GM23338 (cell line): ENCODE results near the gene C1orf210. TPM values are rescaled to one million over a fixed set of nuclear protein-coding genes. Genes with fewer than 3 reads are reported as not detected.

Source experiments
- ATAC-seq: fragments of 200-7000 bp; cut with Tn5 transposase; 3 replicates; pipeline ENCODE4 v1.9.1; 2020
- DNase-seq: peaks from one replicate; pipeline ENCODE4 v3.0.0-alpha.2; 2015; ENCODE audit warnings: low spot score
- H2AFZ ChIP-seq: fragments of 200-600 bp; sonication (generic); 2 replicates; pipeline ENCODE4 v1.8.0; 2016; ENCODE audit warnings: antibody characterized with exemption, mild to moderate bottlenecking, moderate library complexity
- H3F3A ChIP-seq: fragments of 200-600 bp; sonication (generic); replicated peaks from 2 replicates; pipeline ENCODE4 v1.8.0; 2017; ENCODE audit warnings: antibody characterized with exemption, mixed run types, low read depth
- H3K27ac ChIP-seq: fragments of 200-600 bp; sonication (generic); 2 replicates; pipeline ENCODE4 v1.6.1; 2016; ENCODE audit warnings: low read depth
- H3K27me3 ChIP-seq: fragments of 200-600 bp; sonication (generic); 2 replicates; pipeline ENCODE4 v1.8.0; 2016; ENCODE audit warnings: mild to moderate bottlenecking, mixed run types, moderate library complexity; ENCODE audit not compliant: insufficient read depth
- H3K36me3 ChIP-seq: fragments of 200-600 bp; sonication (generic); 2 replicates; pipeline ENCODE4 v1.8.0; 2016; ENCODE audit warnings: mild to moderate bottlenecking; ENCODE audit not compliant: insufficient read depth
- H3K4me1 ChIP-seq: fragments of 200-600 bp; sonication (generic); 2 replicates; pipeline ENCODE4 v1.8.0; 2016; ENCODE audit warnings: mild to moderate bottlenecking, moderate library complexity; ENCODE audit not compliant: insufficient read depth
- H3K4me2 ChIP-seq: fragments of 200-600 bp; sonication (generic); 2 replicates; pipeline ENCODE4 v1.7.1; 2017; ENCODE audit warnings: mixed run types
- H3K4me3 ChIP-seq: fragments of 200-600 bp; sonication (generic); 2 replicates; pipeline ENCODE4 v1.6.1; 2016; ENCODE audit warnings: mixed run types
- H3K79me2 ChIP-seq: fragments of 200-600 bp; sonication (generic); replicated peaks from 2 replicates; pipeline ENCODE4 v1.8.0; 2017; ENCODE audit warnings: mild to moderate bottlenecking; ENCODE audit not compliant: insufficient read depth
- H3K9me2 ChIP-seq: fragments of 200-600 bp; sonication (generic); 2 replicates; pipeline ENCODE4 v1.8.0; 2017; ENCODE audit not compliant: insufficient read depth
- H4K20me1 ChIP-seq: fragments of 200-600 bp; sonication (generic); replicated peaks from 2 replicates; pipeline ENCODE4 v1.8.0; 2017; ENCODE audit warnings: mild to moderate bottlenecking; ENCODE audit not compliant: insufficient read depth
- H3K27ac Mint-ChIP-seq: 2 replicates; pipeline ENCODE4 v1.8.0; 2020; ENCODE audit warnings: inconsistent platforms, mild to moderate bottlenecking, moderate library complexity, mixed read lengths
- H3K27me3 Mint-ChIP-seq: 3 replicates; pipeline ENCODE4 v1.8.0; 2022; ENCODE audit warnings: low read depth, mild to moderate bottlenecking, moderate library complexity, mixed read lengths, inconsistent platforms; ENCODE audit not compliant: insufficient read depth, poor library complexity
- H3K36me3 Mint-ChIP-seq: 3 replicates; pipeline ENCODE4 v1.8.0; 2021; ENCODE audit warnings: low read depth, mild to moderate bottlenecking, inconsistent platforms, moderate library complexity, mixed read lengths
- H3K4me1 Mint-ChIP-seq: 3 replicates; pipeline ENCODE4 v1.8.0; 2020; ENCODE audit warnings: mild to moderate bottlenecking, inconsistent platforms, mixed read lengths
- H3K4me3 Mint-ChIP-seq: 3 replicates; pipeline ENCODE4 v1.8.0; 2021; ENCODE audit warnings: moderate library complexity, mild to moderate bottlenecking, inconsistent platforms, mixed read lengths
- H3K9me3 Mint-ChIP-seq: 3 replicates; pipeline ENCODE4 v1.8.0; 2020; ENCODE audit warnings: moderate library complexity, mild to moderate bottlenecking, inconsistent platforms, mixed read lengths
- CREB1 ChIP-seq: fragments of 250-450 bp; sonication (Bioruptor Pico); IDR thresholded peaks from 2 replicates; pipeline ENCODE4 v1.5.0; 2020; ENCODE audit warnings: low read depth, mild to moderate bottlenecking, moderate library complexity
- CTCF ChIP-seq, 2 experiments: fragments of 200-600 bp in 1 of 2; sonication (generic) in 1 of 2; conservative IDR thresholded peaks; 2 replicates each; pipeline versions ENCODE4 v1.5.1 to v1.6.1; 2016 to 2017; ENCODE audit warnings: antibody characterized with exemption in 2 of 2, low read depth in 2 of 2, mild to moderate bottlenecking in 2 of 2, moderate library complexity in 1 of 2
- ETS1 ChIP-seq: IDR thresholded peaks from 2 replicates; pipeline ENCODE4 v1.6.1; 2016; ENCODE audit warnings: antibody characterized with exemption
- EZH2 ChIP-seq: fragments of 200-600 bp; sonication (generic); IDR thresholded peaks from one replicate; pipeline ENCODE4 v1.8.0; 2017; ENCODE audit warnings: antibody characterized with exemption, mild to moderate bottlenecking, low read depth; ENCODE audit not compliant: unreplicated experiment
- EZH2phosphoT487 ChIP-seq: fragments of 200-600 bp; sonication (generic); IDR thresholded peaks from one replicate; pipeline ENCODE4 v1.8.1; 2018; ENCODE audit warnings: antibody characterized with exemption; ENCODE audit not compliant: unreplicated experiment
- JUNB ChIP-seq: IDR thresholded peaks from one replicate; pipeline ENCODE4 v1.6.1; 2016; ENCODE audit warnings: antibody characterized with exemption; ENCODE audit not compliant: unreplicated experiment
- NANOG ChIP-seq: IDR thresholded peaks from 2 replicates; pipeline ENCODE4 v1.6.1; 2016; ENCODE audit warnings: antibody characterized with exemption, borderline replicate concordance
- POLR2AphosphoS5 ChIP-seq: IDR thresholded peaks from 2 replicates; pipeline ENCODE4 v1.6.1; 2016; ENCODE audit warnings: antibody characterized with exemption, low read depth
- REST ChIP-seq: IDR thresholded peaks from one replicate; pipeline ENCODE4 v1.6.1; 2018; ENCODE audit warnings: antibody characterized with exemption; ENCODE audit not compliant: unreplicated experiment
- STAT1 ChIP-seq: IDR thresholded peaks from one replicate; pipeline ENCODE4 v1.6.1; 2016; ENCODE audit warnings: antibody characterized with exemption; ENCODE audit not compliant: unreplicated experiment
- ZNF114 ChIP-seq: fragments of 250-450 bp; sonication (Bioruptor Pico); IDR thresholded peaks from 2 replicates; pipeline ENCODE4 v1.5.0; 2020; ENCODE audit warnings: mild to moderate bottlenecking, moderate library complexity
- ZNF331 ChIP-seq: fragments of 250-450 bp; sonication (Bioruptor Pico); IDR thresholded peaks from 2 replicates; pipeline ENCODE4 v1.5.0; 2020; ENCODE audit warnings: low read depth, mild to moderate bottlenecking, moderate library complexity
- ZNF462 ChIP-seq: fragments of 250-450 bp; sonication (Bioruptor Pico); IDR thresholded peaks from 2 replicates; pipeline ENCODE4 v1.5.0; 2020; ENCODE audit warnings: mild to moderate bottlenecking, moderate library complexity
- polyA plus RNA-seq: library from polyadenylated mRNA; unstranded; fragments of >200 nt; fragmentation: Nextera tagmentation; extraction: Ambion mirVana; gene quantifications from 2 replicates; pipeline ENCODE4 v1.2.1, GENCODE V29; 2016
- total RNA-seq: library from RNA; depleted of rRNA; stranded (reverse); fragments of >200 nt; shearing (Covaris generic); gene quantifications from 2 replicates; pipeline ENCODE4 v1.2.3, GENCODE V29; 2014

C1orf210 gene
- total and polyA plus RNA-seq, 2 experiments from 2014 or later: 10.3 to 17.1 TPM

GRCh38 chr1:43327549-43328292 is 42.3 kb upstream of the C1orf210 start:
- ATAC-seq: no peak
- peaks cover 26% of the 10 kb centered on the region for H3K9me3 Mint-ChIP-seq

More at GRCh38 chr1:43327549-43328292, 42.3 kb upstream of the C1orf210 start:
- Histone ChIP-seq H3F3A (no peaks in the 10 kb centered on the region), H3K4me3 (no peak overlapping the region), H4K20me1 (no peaks in the 10 kb centered on the region), H3K27ac (no peak overlapping the region), H3K9me2 (peaks cover 5% of the 10 kb centered on the region; the same call in 1 of the 2 replicates), H3K36me3 (0 out of 2 replicates have a peak, but pooled peaks cover 3% of the 10 kb centered on the region), H2AFZ (no peak overlapping the region), H3K4me2 (no peak overlapping the region), H3K27me3 (no peaks in the 10 kb centered on the region), H3K4me1 (no peaks in the 10 kb centered on the region; the same call in 1 of the 2 replicates), H3K79me2 (no peaks in the 10 kb centered on the region)
- H3K27ac Mint-ChIP-seq: no peak overlapping the region
- no peak for DNase-seq
- peaks cover 9% of the 10 kb centered on the region for H3K27me3 Mint-ChIP-seq
- no peak for TF ChIP-seq JUNB
- TF ChIP-seq EZH2: no peak
- no peak for TF ChIP-seq CREB1 (CRISPR knock-in tag)
- no peak for TF ChIP-seq ZNF462
- TF ChIP-seq POLR2AphosphoS5: no peak
- no peak for TF ChIP-seq ZNF331 (CRISPR knock-in tag)
- no peak for TF ChIP-seq REST
- no peak for TF ChIP-seq NANOG
- TF ChIP-seq STAT1: no peak
- TF ChIP-seq ZNF114 (CRISPR knock-in tag): no peak
- no peak for TF ChIP-seq ETS1
- no peak for TF ChIP-seq EZH2phosphoT487
- no peak for TF ChIP-seq CTCF (conservative IDR thresholded peaks at IDR 0.05; ENCODE audit: low read depth in 2 of 2)
- H3K4me1 Mint-ChIP-seq: peaks cover 10% of the 10 kb centered on the region
- H3K4me3 Mint-ChIP-seq: no peak overlapping the region
- no peaks in the 10 kb centered on the region; the same call in 2 of the 3 replicates for H3K36me3 Mint-ChIP-seq
